ENCODE results near the gene TRABD2B. TPM values are rescaled to one million over a fixed set of nuclear protein-coding genes. Genes with fewer than 3 reads are reported as not detected.

TRABD2B gene
- total RNA-seq, 1 experiment from 2014 or later: 0.96 TPM

DNA sequence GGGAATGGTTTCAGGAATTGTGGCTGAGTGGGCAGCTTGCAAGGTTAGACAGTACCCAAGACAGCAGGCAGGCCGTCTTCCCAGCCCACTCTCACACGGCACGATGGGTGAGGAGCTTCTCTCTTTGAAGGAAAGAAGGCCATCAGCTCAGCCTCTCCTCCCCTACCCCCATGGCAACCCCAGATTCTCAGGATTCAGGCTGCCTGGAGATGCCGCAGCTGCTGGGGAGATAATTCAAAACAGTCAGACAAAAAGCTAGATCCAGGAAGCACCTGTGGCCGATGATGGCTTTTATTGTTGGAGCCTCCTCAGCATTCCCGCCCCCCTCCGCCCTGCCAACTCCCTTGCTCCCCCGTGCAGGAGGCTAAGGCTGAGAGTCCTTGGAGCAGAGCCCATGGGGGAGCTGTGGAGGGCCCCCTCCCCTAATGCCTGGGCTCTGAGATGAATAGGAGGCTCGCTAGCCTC is 220.5 kb downstream of the TRABD2B start:
- ChIA-PET CTCF (interaction anchor here (0.6 to 0.7 kb wide), 2 partner anchors 14 to 342 kb away, joined by 3 read pairs; no protein-coding TSS in a partner anchor), POLR2A (interaction anchor here (0.6 to 1.0 kb wide), 2 partner anchors 25 to 207 kb away, joined by 3 to 4 read pairs; no protein-coding TSS in a partner anchor)
- H3K36me3 Mint-ChIP-seq (ENCODE audit: insufficient read depth, unreplicated experiment): no peaks in the 10 kb centered on the region
- no peak overlapping the region for H3K4me3 Mint-ChIP-seq (ENCODE audit: unreplicated experiment)
- DNase-seq (ENCODE audit: unreplicated experiment): no peak
- H3K27ac Mint-ChIP-seq (ENCODE audit: low read depth, unreplicated experiment): no peak overlapping the region
- no TSS peak for BruUV-seq (replicated peaks)
- H3K9me3 Mint-ChIP-seq (ENCODE audit: unreplicated experiment): no peaks in the 10 kb centered on the region
- intact Hi-C loops (cut with micrococcal nuclease): no loop called here
- no peak for TF ChIP-seq CTCF (IDR thresholded peaks at IDR 0.05; ENCODE audit: unreplicated experiment)
- H3K27me3 Mint-ChIP-seq (ENCODE audit: insufficient read depth, unreplicated experiment): no peaks in the 10 kb centered on the region
- H3K4me1 Mint-ChIP-seq (ENCODE audit: insufficient read depth, unreplicated experiment): no peaks in the 10 kb centered on the region

DNA sequence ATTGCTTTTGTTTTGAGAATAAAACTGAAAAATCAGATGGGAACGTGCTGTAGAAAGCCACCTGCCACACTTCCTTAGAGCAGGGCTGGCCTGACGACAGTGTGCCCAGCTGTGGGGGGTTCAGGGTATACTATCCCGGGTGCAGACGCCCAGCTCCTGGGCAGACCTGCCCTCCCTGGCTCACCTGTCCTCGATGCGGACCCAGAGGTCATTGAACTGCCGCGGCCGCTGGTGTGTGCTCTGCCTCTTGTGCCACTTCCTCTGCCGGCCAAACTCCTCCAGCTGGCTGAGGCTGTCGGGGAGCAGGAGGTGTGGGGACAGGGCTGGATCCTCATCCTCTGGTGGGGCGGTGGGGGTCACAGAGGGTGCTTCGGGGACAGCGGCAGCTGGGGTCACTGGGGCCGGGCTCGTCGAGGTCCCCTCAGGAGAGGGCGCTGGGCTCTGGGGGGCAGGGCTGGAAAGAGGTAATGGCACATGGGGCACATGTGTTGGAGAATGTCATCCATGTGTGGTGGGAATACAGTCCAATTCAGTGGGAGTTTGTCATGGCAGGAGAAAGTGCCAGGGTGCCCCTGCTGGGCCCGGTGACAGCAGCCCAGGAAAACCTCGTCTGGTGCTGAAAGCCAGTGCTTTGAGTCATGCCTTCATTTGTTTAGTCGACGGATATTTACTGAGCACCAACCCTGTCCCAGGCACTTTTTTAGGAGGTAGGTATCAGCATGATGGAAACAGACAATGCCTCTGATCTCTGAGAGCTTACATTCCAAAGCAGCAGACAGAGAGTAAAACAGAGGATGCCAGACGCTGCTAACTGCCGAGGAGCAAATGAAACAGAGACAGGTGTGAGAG is 222.0 kb downstream of the TRABD2B start:
- no peak overlapping the region for H3K27ac Mint-ChIP-seq (ENCODE audit: low read depth, unreplicated experiment)
- intact Hi-C loops (cut with micrococcal nuclease): no loop called here
- DNase-seq (ENCODE audit: unreplicated experiment): no peak
- CTCF ChIA-PET: interaction anchor here (0.5 to 0.9 kb wide), 4 partner anchors 37 to 414 kb away, joined by 3 to 4 read pairs (median 3); no protein-coding TSS in a partner anchor
- no peak overlapping the region for H3K4me3 Mint-ChIP-seq (ENCODE audit: unreplicated experiment)
- BruUV-seq (replicated peaks): no TSS peak
- H3K36me3 Mint-ChIP-seq (ENCODE audit: insufficient read depth, unreplicated experiment): no peaks in the 10 kb centered on the region
- H3K27me3 Mint-ChIP-seq (ENCODE audit: insufficient read depth, unreplicated experiment): no peaks in the 10 kb centered on the region
- H3K4me1 Mint-ChIP-seq (ENCODE audit: insufficient read depth, unreplicated experiment): no peaks in the 10 kb centered on the region
- no peak for TF ChIP-seq CTCF (IDR thresholded peaks at IDR 0.05; ENCODE audit: unreplicated experiment)
- no peaks in the 10 kb centered on the region for H3K9me3 Mint-ChIP-seq (ENCODE audit: unreplicated experiment)
- POLR2A ChIA-PET: no interaction called here

DNA sequence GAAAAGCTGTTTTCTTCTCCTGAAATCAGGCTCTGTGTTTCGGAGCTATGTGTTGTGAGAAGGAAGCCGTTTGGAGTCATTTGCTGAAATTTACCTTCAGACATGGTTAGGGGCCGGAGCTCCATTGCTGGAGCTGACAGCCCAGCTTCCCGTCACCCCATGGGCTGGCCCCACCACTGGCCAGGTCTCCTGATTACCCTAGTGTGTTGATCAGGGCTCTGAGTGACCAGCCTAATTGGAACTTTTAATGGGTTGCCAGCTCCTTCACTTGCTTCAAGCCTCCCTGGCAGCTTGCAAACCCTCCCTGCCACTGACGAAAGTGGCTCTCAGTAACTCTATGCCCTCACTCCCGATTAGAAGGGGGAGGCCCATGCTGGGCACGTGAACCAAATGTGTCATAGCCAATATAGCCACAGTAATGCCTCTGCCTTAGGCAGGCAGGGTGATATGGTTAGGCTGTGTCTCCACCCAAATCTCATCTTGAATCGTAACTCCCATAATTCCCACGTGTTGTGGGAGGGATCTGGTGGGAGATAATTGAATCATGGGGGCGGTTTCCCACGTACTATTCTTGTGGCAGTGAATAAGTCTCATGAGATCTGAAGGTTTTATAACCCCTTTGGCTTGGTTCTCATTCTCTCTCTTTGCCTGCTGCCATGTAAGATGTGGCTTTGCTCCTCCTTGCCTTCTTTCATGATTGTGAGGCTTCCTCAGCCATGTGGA is 224.1 kb downstream of the TRABD2B start:
- Mint-ChIP-seq H3K27ac (ENCODE audit: low read depth, unreplicated experiment) (no peak overlapping the region), H3K4me1 (ENCODE audit: insufficient read depth, unreplicated experiment) (no peaks in the 10 kb centered on the region), H3K4me3 (ENCODE audit: unreplicated experiment) (no peak overlapping the region), H3K36me3 (ENCODE audit: insufficient read depth, unreplicated experiment) (no peaks in the 10 kb centered on the region), H3K27me3 (ENCODE audit: insufficient read depth, unreplicated experiment) (no peaks in the 10 kb centered on the region), H3K9me3 (ENCODE audit: unreplicated experiment) (no peaks in the 10 kb centered on the region)
- no TSS peak for BruUV-seq (replicated peaks)
- no peak for DNase-seq (ENCODE audit: unreplicated experiment)
- intact Hi-C loops (cut with micrococcal nuclease): no loop called here
- TF ChIP-seq CTCF (IDR thresholded peaks at IDR 0.05; ENCODE audit: unreplicated experiment): no peak
- ChIA-PET POLR2A (no interaction called here), CTCF (interaction anchor here (0.6 to 0.7 kb wide), 2 partner anchors 24 to 50 kb away, joined by 3 read pairs; no protein-coding TSS in a partner anchor)

DNA sequence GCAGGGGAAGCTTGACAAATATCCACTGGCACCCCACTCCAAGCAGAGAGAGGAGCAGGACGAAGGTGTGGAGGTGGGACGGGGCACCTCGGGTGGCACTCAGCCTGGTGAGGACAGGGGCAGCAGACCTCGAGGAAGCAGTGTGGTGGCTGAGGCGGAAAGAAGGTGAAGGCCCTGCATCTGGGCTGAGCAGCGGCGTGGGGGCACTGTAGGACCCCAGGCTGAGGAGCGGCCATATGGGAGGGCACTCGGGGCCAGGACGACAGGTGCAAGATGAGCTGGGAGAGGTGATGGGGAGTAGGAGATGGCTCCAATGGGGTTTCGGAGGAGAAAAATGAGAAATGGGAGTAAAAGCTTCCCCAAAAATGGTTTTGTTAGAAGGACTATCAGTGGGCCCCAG is 224.9 kb downstream of the TRABD2B start:
- H3K27me3 Mint-ChIP-seq (ENCODE audit: insufficient read depth, unreplicated experiment): no peaks in the 10 kb centered on the region
- intact Hi-C loops (cut with micrococcal nuclease): no loop called here
- no peaks in the 10 kb centered on the region for H3K36me3 Mint-ChIP-seq (ENCODE audit: insufficient read depth, unreplicated experiment)
- TF ChIP-seq CTCF (IDR thresholded peaks at IDR 0.05; ENCODE audit: unreplicated experiment): no peak
- H3K4me3 Mint-ChIP-seq (ENCODE audit: unreplicated experiment): no peak overlapping the region
- DNase-seq (ENCODE audit: unreplicated experiment): no peak
- ChIA-PET CTCF (interaction anchor here (0.6 to 0.7 kb wide), 3 partner anchors 34 to 473 kb away, joined by 3 to 4 read pairs (median 3); no protein-coding TSS in a partner anchor), POLR2A (interaction anchor here (0.7 kb wide), 1 partner anchor 86 kb away, joined by 3 read pairs; no protein-coding TSS in a partner anchor)
- no TSS peak for BruUV-seq (replicated peaks)
- H3K4me1 Mint-ChIP-seq (ENCODE audit: insufficient read depth, unreplicated experiment): no peaks in the 10 kb centered on the region
- H3K27ac Mint-ChIP-seq (ENCODE audit: low read depth, unreplicated experiment): no peak overlapping the region
- H3K9me3 Mint-ChIP-seq (ENCODE audit: unreplicated experiment): no peaks in the 10 kb centered on the region
